GM21723 (cell line): ENCODE measurements around the gene FOXO1.
"Not testable (repeated sequence)": the region's sequence is repeated elsewhere in the genome, so short reads cannot be mapped to it uniquely, and the experiment has no call there.

Experiments
- ATAC-seq: cut with Tn5 transposase; IDR thresholded peaks from one replicate; pipeline ENCODE4 v1.9.1; 2021; ENCODE audit warnings: mild to moderate bottlenecking, moderate library complexity; ENCODE audit not compliant: unreplicated experiment

Gene FOXO1

GRCh38 chr13:40666045-40666932 lies at the start of gene FOXO1:
FOXO1 (minus strand) TSS chr13:40666641; CDS start chr13:40666212, 429 bp downstream.
- peak; percentile 60 for ATAC-seq

DNA sequence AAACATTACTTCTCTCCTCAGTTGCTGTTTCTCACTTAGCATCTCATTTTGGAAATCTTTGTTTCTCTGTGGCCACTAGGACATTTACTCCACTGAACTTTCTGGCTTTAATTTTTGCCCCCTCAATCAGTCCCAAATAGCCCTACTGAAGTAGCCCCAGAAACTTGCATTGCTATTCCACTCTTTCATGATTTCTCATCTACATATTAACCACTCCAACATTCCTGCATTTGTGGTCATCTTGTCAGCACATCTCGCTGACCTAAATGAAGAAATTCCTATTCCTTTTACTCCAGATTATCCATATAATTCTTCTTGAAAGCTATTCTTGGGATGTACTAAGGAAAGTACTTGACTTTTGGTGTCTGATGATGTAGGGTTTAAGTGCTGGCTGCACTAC lies 48.0 kb upstream of the FOXO1 start:
- ATAC-seq, result not testable (repeated sequence)

DNA sequence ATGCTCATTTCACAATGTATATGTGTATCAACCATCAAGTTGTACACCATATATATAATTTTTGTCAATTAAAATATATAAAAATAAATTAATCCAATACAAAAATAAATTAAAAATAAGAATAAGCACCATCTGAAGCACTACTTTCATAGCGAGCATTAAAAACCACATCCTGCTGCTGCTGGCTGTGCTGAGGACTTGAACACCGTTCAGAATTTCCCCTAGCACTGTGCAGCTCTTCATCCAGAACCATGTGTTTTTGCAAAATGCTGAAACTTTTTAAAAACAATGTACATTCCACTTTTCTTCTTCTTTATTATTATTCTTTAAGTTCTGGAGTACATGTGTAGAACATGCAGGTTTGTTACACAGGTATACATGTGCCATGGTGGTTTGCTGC lies 40.0 kb upstream of the FOXO1 start:
- ATAC-seq, result no peak

GRCh38 chr13:40697711-40698110 lies 31.3 kb upstream of the FOXO1 start:
- peak; percentile 83 for ATAC-seq

DNA sequence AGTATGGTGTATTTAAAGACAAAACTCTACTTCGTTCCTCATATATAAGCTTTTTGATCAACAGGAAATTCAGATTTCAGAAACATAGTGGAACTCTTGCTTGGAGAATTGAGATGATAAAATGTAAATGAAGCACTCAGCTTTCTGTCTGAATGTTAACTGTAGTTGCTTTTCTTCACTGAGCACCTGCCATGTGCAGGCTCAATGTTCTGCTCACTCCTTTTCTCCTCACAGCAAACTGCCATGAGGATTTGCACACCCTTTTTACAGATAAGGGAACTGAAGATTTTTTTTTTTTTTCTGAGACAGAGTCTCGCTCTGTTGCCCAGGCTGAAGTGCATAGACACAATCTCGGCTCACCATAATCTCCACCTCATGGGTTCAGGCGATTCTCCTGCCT lies 28.0 kb upstream of the FOXO1 start:
- ATAC-seq, result no peak

DNA sequence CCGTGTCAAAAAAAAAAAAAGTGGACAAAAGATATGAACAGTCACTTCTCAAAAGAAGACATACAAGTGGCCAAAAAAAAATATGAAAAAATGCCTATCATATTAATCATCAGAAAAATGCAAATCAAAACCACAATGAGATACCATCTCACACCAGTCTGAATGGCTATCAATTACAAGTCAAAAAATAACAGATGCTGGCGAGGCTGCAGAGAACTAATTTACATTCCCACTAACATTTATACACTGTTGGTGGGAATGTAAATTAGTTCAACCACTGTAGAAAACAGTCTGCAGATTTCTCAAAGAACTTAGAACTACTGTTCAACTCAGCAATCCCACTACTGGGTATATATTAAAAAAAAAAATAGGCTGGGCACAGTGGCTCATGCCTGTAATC lies 26.5 kb upstream of the FOXO1 start:
- no peak for ATAC-seq

DNA sequence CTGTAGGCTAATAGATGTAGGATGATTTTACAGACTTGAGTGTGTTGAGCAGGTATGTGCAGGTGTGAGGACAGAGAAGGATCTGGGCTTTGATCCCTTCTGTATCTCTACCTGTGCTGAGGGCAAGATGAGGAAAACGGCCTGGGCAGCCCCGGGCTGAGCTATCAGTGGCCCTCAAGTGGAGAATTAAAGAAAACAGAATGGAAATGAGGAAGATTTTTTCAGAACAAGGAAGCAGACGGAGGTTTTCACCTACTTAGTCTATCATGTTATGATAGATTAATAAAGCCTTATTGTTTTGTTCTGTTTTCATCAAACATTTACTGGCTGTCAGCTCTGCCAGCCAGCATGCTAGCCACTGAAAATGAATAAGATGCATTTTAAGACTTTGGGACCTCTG lies 22.3 kb upstream of the FOXO1 start:
- ATAC-seq, result no peak

DNA sequence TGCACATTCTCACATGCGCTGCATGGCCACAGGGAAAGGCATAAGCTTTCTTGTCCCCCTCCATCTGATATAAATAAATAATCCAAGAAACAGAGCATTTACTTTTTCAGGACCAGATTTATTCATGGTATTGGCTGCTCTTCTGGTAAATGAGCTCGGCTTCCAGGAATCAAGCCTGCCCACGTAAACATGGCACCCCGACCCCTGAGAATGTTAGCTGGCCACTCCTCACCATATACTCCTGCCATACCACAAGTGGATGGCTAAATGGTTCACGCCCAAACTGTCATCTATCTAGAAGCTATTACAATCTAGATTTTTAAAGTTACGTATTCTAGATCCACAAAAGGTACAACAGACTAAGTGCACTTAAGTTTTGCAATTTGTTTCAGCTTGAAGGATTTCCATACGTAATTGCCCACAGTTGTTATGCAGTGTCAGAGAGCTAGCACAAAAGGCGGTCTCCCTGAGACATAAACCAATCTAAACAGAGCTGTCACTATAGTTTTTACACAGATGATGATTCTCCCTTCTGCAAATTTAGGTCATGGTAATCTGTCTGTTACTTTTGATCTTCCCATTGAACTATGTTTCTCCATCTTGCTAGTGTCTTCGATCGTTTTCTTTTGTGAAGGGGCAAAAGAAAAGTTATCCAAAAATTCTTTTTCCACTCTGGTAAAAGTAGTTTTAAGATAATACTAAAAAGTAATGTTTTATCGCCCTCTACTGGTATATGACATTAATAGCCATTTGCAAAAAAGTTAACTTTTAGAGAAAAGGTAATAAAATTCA lies 16.2 kb upstream of the FOXO1 start:
- no peak for ATAC-seq

DNA sequence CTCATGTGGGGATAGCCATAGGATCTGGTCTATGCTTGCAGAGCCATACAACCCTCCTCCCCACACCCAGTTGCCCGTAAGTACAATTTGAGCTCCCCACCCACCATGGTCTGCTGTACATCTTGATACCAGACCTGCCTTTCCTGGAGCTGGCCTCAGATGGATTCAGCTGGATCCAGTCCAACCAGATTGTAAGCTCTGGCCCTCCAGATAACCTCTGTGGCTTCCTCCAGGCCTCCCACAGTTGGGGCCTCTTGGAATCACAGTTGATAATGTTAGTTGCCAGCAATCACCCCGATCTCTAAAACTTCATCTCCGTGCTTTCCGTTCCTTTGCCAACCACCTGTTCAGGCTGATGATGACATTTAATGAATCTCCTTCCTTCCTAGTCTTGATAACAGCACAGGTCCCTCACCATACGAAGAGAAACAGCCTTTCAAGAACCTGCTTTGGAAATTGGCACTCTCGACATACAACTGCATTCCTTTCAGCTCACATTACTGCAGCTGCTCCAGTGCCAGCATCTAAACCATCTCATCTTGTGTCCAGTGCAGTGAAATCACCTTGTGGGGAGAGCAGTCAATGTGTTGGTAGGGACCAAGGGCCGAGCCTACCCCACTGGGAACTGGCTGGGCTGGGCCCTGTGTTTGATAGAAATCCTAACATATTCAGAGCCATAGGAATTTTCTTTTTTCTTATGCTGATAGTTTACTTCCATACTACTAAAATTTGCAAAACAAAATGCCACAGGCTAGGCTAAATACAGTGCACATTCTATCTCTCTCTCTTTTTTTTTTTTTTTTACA lies 15.1 kb upstream of the FOXO1 start:
- ATAC-seq, result no peak

GRCh38 chr13:40680659-40681323 lies 14.3 kb upstream of the FOXO1 start:
- no peak for ATAC-seq

DNA sequence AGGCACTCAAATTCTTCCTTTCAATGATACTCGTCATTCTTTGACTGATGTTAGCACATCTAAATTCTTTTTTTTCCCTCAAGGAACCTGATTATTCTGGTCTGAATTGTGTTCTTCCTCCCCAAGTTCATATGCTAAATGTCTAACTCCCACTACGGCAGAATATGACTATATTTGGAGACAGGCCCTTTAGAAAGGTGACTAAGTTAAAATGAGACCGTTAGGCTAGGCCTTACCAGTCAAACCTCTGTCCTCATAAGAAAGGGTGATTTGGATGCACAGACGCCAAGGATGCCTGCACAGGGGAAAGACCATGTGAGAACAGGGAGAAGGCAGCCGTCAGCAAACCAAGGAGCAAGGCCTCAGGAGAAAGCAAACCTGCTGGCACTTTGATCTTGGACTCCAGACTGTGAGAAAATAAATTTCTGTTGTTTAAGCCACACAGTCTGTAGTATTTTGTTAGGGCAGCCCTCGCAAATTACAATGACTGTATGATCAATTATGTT lies 13.1 kb upstream of the FOXO1 start:
- no peak for ATAC-seq

DNA sequence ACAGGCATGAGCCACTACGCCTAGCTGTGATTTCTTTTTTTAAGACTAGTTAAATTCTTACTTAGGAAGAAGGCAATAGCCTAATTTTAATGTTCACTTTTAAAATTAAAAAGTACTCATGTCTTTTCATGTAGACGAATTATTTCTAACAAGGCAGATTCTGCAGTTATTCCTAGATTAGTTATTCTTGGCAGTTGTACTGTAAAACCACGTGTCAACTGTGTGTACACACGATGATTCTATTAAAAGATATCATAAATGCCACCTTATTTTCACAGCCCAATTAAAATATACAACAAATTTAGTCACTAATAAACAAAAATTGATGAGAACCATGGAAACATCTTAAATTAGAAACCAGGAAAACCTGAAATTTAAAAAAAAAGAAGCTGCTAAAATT lies 10.6 kb upstream of the FOXO1 start:
- no peak for ATAC-seq

DNA sequence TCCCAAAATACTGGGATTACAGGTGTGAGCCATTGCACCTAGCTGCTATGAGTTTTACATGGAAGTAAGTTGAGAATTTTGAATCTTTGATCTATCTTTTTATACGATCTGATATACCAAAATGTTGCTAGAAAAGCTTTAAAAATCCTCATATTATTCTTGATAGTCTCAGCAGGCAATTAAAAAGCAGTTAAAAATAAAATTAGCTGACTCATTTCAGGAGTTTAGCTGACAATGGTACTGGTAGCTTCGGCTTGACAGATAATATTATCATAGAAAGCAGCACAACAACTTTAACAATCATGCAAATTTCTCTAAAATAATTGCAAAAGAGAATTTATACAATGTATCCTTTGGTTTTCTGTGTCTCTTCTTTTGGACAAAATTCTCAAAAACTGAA lies 9.6 kb upstream of the FOXO1 start:
- ATAC-seq, result no peak

DNA sequence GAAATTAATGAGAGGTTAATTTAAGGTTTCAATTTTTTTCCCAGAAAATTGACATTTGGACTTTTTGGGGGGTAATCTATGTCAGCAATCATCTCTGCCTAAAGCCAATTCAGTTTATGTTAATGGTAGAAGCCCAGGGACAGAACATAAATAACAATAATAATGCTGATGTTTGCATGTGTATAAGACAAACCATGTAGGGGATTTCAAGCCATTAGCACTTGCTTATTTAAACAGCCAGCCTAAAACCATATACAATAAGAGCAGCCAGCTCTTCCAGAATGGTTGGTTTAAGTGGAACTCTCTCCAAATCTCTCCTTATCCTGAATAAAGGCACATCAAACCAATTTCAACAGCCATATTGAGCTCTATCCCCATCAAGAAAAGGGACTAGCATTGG lies 7.0 kb upstream of the FOXO1 start:
- ATAC-seq, result no peak

GRCh38 chr13:40672765-40673397 lies 6.4 kb upstream of the FOXO1 start:
- no peak for ATAC-seq

GRCh38 chr13:40671956-40672764 lies 5.7 kb upstream of the FOXO1 start:
- ATAC-seq, result no peak

DNA sequence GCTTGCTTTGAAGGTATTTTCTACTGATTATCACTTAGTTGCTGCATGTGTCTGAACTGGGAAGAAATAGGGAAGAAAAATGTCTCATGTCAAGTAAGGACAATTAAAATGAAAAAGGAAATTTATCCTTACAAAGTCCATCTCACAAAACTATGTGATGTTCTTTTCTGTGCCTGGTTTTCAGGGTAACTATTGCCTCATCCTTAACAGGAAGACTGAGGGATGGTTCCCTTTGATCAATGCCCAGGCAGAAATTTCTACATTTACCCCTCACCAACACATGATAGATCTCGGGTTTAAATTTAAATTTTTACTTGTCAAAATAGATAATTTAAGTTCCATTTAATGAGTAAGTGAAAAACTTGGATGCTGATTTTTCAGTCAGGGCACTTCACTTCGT lies 3.9 kb upstream of the FOXO1 start:
- no peak for ATAC-seq

- no peak for ATAC-seq
Observed at GRCh38 chr13:40668335-40668734, 1.9 kb upstream of the FOXO1 start.

DNA sequence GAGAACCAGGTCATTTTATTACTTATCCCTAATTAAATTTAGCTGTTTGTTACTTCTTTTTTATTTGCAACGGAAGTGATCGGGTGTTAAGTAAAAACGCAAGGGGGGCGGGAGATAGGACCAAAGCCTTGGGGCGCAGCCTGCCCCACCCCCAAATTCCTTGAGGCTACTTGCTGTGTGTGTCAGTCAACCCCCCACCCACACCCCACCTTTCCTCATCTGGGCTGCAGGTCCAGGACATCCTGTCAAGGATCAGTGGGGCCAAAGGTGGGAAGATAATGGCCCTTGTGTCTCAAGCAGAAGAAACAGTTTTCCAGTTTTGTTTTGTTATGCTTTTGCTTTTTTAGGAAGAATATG lies 1.2 kb upstream of the FOXO1 start:
- no peak for ATAC-seq
